Measurements from ENCODE around the gene ETS1. TPM values are rescaled to one million over a fixed set of nuclear protein-coding genes. Genes with fewer than 3 reads are reported as not detected.

The ETS1 gene
- total RNA-seq, 1 experiment from 2014 or later = 29.9 TPM

DNA sequence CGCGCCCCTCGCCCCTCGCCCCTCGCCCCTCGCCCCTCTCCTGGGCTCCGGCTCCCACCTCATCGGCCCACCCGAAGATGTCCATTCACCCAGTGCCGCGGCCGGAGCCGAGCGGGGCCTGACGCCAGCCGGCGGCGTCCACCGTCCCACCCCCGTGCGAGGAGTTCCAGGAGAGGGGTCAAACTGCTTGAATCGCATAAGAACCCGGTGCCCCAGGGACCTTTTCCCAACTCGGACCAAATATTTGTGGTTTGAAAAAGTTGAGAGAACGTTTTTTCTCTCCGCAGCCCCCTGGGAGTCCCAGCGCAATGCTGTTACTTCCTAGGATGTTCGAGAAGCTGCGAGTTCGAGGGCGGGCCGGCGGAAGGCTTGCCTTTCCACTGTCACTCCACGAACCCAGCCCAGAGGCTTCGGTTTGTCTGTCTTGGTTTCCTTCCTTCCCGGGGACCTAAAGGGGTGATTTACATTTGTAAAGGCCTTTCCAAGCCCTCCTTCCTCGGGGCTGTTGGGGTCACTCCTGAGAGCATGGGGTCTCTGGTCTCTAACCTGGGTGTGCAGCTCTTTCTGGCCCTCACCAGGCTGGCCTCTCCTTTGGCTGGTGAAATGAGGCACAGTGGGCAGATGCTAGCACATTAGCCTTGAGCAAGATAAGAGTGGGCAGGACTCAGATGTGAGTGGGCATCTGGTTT is 38.0 kb downstream of the ETS1 start:
- Histone ChIP-seq H3K56ac (ENCODE audit: insufficient read length, low read depth, low read length) (no peak overlapping the region), H3K4me1 (ENCODE audit: insufficient read depth, low read length) (peaks cover 2% of the 10 kb centered on the region; the same call in 1 of the 2 replicates), H3K23ac (ENCODE audit: insufficient read length, low read depth, low read length) (no peak overlapping the region), H4K20me1 (ENCODE audit: control insufficient read depth, insufficient read depth, insufficient read length) (no peaks in the 10 kb centered on the region), H3K9ac (ENCODE audit: extremely low read depth, insufficient read length, low read length) (no peak overlapping the region), H2AK5ac (ENCODE audit: insufficient read length, low read length) (no peak overlapping the region), H4K91ac (ENCODE audit: insufficient read length, low read depth, low read length) (no peak overlapping the region), H2BK120ac (ENCODE audit: low read depth, low read length, poor library complexity, severe bottlenecking) (no peak overlapping the region), H3K79me2 (ENCODE audit: insufficient read depth, low read length) (no peaks in the 10 kb centered on the region), H3K9me3 (ENCODE audit: control insufficient read depth, low read depth, low read length) (no peaks in the 10 kb centered on the region), H2BK12ac (ENCODE audit: insufficient read length, low read depth, low read length) (no peak overlapping the region), H3T11ph (ENCODE audit: low read length) (no peak overlapping the region), H3K23me2 (ENCODE audit: insufficient read length, low read depth, low read length, poor library complexity, severe bottlenecking) (peaks cover 13% of the 10 kb centered on the region), H3K79me1 (ENCODE audit: insufficient read depth, low read depth, low read length, poor library complexity, severe bottlenecking) (no peaks in the 10 kb centered on the region), H3K14ac (ENCODE audit: insufficient read depth, low read length) (no peak overlapping the region), H2BK20ac (ENCODE audit: low read depth, low read length, poor library complexity, severe bottlenecking) (no peak overlapping the region), H4K5ac (ENCODE audit: insufficient read length, low read depth, low read length) (no peak overlapping the region), H2AFZ (ENCODE audit: low read length) (no peak overlapping the region), H3K4me2 (ENCODE audit: insufficient read depth, insufficient read length, low read length) (peak overlapping the region; percentile 67), H2BK15ac (ENCODE audit: low read depth, low read length) (no peak overlapping the region), H3K27me3 (ENCODE audit: insufficient read depth, low read length) (peaks cover 24% of the 10 kb centered on the region; the same call in 1 of the 2 replicates), H3K18ac (ENCODE audit: insufficient read length, low read depth, low read length) (no peak overlapping the region), H2BK5ac (ENCODE audit: insufficient read length, low read length) (no peak overlapping the region), H3K27ac (ENCODE audit: insufficient read length, low read depth, low read length) (no peak overlapping the region), H4K8ac (replicated peaks; ENCODE audit: insufficient read length, low read depth, low read length) (no peak overlapping the region), H3K4ac (ENCODE audit: low read depth, low read length) (no peak overlapping the region)
- no peak for DNase-seq
- H3K4me1 Mint-ChIP-seq = peaks cover 35 to 45% of the 10 kb centered on the region in 2 experiments
- H3K9me3 Mint-ChIP-seq = no peaks in the 10 kb centered on the region; a peak in 1 of 5 replicates
- peaks cover 0 to 21% (median 8%) of the 10 kb centered on the region in 3 experiments; a peak in 5 of 7 replicates for H3K36me3 Mint-ChIP-seq (ENCODE audit: insufficient read depth in 1 of 3, low read depth in 3 of 3)
- H3K4me3 Mint-ChIP-seq = peak overlapping the region; percentile 53 to 65
- H3K27ac Mint-ChIP-seq = no peak overlapping the region
- no CpG with 5 or more reads among the region's 37 CpGs for WGBS (ENCODE audit: extremely low coverage, insufficient read length, low lambda C conversion rate)
- H3K27me3 Mint-ChIP-seq (ENCODE audit: low read depth) = peaks cover 70% of the 10 kb centered on the region
- TF ChIP-seq, protein P1, sequence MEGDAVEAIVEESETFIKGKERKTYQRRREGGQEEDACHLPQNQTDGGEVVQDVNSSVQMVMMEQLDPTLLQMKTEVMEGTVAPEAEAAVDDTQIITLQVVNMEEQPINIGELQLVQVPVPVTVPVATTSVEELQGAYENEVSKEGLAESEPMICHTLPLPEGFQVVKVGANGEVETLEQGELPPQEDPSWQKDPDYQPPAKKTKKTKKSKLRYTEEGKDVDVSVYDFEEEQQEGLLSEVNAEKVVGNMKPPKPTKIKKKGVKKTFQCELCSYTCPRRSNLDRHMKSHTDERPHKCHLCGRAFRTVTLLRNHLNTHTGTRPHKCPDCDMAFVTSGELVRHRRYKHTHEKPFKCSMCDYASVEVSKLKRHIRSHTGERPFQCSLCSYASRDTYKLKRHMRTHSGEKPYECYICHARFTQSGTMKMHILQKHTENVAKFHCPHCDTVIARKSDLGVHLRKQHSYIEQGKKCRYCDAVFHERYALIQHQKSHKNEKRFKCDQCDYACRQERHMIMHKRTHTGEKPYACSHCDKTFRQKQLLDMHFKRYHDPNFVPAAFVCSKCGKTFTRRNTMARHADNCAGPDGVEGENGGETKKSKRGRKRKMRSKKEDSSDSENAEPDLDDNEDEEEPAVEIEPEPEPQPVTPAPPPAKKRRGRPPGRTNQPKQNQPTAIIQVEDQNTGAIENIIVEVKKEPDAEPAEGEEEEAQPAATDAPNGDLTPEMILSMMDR (conservative IDR thresholded peaks at IDR 0.05) = no peak

Data from H9 (cell line).